Measurements from ENCODE around the gene GPC3. TPM values are rescaled to one million over a fixed set of nuclear protein-coding genes. Genes with fewer than 3 reads are reported as not detected.
"Not testable (repeated sequence)": the region's sequence is repeated elsewhere in the genome, so short reads cannot be mapped to it uniquely, and the experiment has no call there.

Gene GPC3
- total and polyA plus RNA-seq, 2 donors (not counting 3 experiments of a cell fraction or from before 2014, with no cell fraction given): not detected

DNA sequence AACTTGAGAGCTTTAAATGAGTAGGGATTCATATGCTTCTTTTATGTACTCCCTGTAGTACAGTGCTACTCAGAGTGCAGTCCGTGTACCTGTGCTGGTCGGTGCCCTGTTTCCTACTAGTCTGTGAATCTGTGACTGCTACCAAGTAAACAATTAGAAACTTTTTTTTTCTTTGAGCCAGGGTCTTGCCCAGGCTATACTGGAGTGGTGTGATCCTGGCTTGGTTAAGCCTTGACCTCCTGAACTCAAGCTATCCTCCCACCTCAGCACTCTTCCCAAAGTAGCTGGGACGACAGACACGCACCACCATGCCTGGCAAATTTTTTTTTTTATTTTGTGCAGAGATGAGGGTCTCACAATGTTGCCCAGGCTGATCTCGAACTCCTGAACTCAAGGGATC lies 6.4 kb upstream of the GPC3 start:
- dilution Hi-C loops (cut with MboI; ENCODE audit: extremely low pct_ligation_motif_present, low sequenced_read_pairs): no loop called here
- BruUV-seq (replicated peaks): no TSS peak
- no peak for FAIRE-seq
- Histone ChIP-seq H3K27ac (ENCODE audit: insufficient read depth, low read depth, low read length) (no peak overlapping the region), H3K79me2 (ENCODE audit: control insufficient read depth, insufficient read depth, low read length) (no peaks in the 10 kb centered on the region), H3K36me3 (ENCODE audit: control insufficient read depth in 2 of 2, extremely low read depth in 1 of 2, insufficient read depth in 2 of 2, low read length in 2 of 2) (no peaks in the 10 kb centered on the region), H3K9me1 (replicated peaks; ENCODE audit: control insufficient read depth, extremely low read depth, insufficient read depth, low read length) (no peaks in the 10 kb centered on the region), H2AFZ (ENCODE audit: low read depth, low read length) (no peak overlapping the region), H3K27me3 (ENCODE audit: control insufficient read depth in 2 of 2, insufficient read depth in 2 of 2, low read length in 2 of 2) (no peaks in the 10 kb centered on the region), H4K20me1 (replicated peaks; ENCODE audit: control insufficient read depth, extremely low read depth, insufficient read depth, low read length) (no peaks in the 10 kb centered on the region), H3K9ac (replicated peaks; ENCODE audit: extremely low read depth, insufficient read depth, low read length) (no peak overlapping the region), H3K4me1 (ENCODE audit: control insufficient read depth, extremely low read depth, insufficient read depth, low read length) (no peaks in the 10 kb centered on the region), H3K9me3 (replicated peaks; ENCODE audit: control insufficient read depth, insufficient read depth, low read length) (no peaks in the 10 kb centered on the region), H3K4me2 (ENCODE audit: insufficient read depth, low read length) (no peak overlapping the region), H3K4me3 (replicated peaks in 1 of 3; ENCODE audit: insufficient read depth in 1 of 3, low read depth in 1 of 3, low read length in 3 of 3) (no peak overlapping the region)
- ChIA-PET CTCF (no interaction called here), POLR2A (no interaction called here)
- TF ChIP-seq POLR2A (IDR thresholded peaks at IDR 0.05; ENCODE audit: low read depth, low read length) (no peak), MYC (IDR thresholded peaks at IDR 0.05; ENCODE audit: low read depth, low read length) (no peak), CTCF (IDR thresholded peaks at IDR 0.05; ENCODE audit: extremely low read depth in 1 of 2, insufficient read depth in 1 of 2, low read depth in 1 of 2, low read length in 2 of 2) (no peak), JUN (IDR thresholded peaks at IDR 0.05; ENCODE audit: borderline replicate concordance, insufficient read depth, insufficient read length, low read depth) (no peak), GATA2 (IDR thresholded peaks at IDR 0.05; ENCODE audit: insufficient read depth, insufficient read length, low read depth, low read length) (no peak), EZH2 (IDR thresholded peaks at IDR 0.05; ENCODE audit: borderline replicate concordance, low read depth, low read length, severe bottlenecking) (no peak), POLR2AphosphoS5 (IDR thresholded peaks at IDR 0.05; ENCODE audit: insufficient read depth, low read depth, low read length) (no peak), FOS (IDR thresholded peaks at IDR 0.05; ENCODE audit: borderline replicate concordance, insufficient read depth, low read length) (no peak)
- TF ChIP-seq, protein P1, sequence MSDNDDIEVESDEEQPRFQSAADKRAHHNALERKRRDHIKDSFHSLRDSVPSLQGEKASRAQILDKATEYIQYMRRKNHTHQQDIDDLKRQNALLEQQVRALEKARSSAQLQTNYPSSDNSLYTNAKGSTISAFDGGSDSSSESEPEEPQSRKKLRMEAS (IDR thresholded peaks at IDR 0.05; ENCODE audit: insufficient read depth, insufficient read length): no peak
- DNase-seq (ENCODE audit: low read depth, low spot score): no peak
- intact Hi-C loops (cut with micrococcal nuclease): no loop called here

DNA sequence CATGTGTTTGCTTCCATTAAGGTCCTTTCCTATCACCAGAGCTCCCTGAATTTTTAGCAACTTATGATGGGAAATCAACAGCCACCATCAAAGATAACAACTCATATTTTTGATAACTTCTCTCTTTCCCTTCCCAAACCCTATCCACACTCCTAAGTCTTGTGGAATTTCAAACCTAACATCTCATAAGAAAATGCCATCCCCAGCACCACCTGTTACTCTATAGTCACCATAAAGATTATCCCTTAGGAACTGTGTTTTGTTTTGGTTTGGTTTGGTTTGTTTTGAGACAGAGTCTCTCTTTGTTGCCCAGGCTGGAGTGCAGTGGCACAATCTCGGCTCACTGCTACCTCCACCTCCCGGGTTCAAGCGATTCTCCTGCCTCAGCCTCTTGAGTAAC lies 5.7 kb upstream of the GPC3 start:
- H3K4me3 ChIP-seq (replicated peaks in 1 of 3; ENCODE audit: insufficient read depth in 1 of 3, low read depth in 1 of 3, low read length in 3 of 3); H3K9ac ChIP-seq (replicated peaks; ENCODE audit: extremely low read depth, insufficient read depth, low read length); POLR2A ChIA-PET; H2AFZ ChIP-seq (ENCODE audit: low read depth, low read length); H3K9me1 ChIP-seq (replicated peaks; ENCODE audit: control insufficient read depth, extremely low read depth, insufficient read depth, low read length); H3K9me3 ChIP-seq (replicated peaks; ENCODE audit: control insufficient read depth, insufficient read depth, low read length); H4K20me1 ChIP-seq (replicated peaks; ENCODE audit: control insufficient read depth, extremely low read depth, insufficient read depth, low read length); H3K4me2 ChIP-seq (ENCODE audit: insufficient read depth, low read length); CTCF ChIA-PET; H3K36me3 ChIP-seq (ENCODE audit: control insufficient read depth in 2 of 2, extremely low read depth in 1 of 2, insufficient read depth in 2 of 2, low read length in 2 of 2); FAIRE-seq; intact Hi-C loops (cut with micrococcal nuclease); dilution Hi-C loops (cut with MboI; ENCODE audit: extremely low pct_ligation_motif_present, low sequenced_read_pairs); BruUV-seq (replicated peaks); H3K27ac ChIP-seq (ENCODE audit: insufficient read depth, low read depth, low read length); H3K4me1 ChIP-seq (ENCODE audit: control insufficient read depth, extremely low read depth, insufficient read depth, low read length); H3K79me2 ChIP-seq (ENCODE audit: control insufficient read depth, insufficient read depth, low read length); DNase-seq (ENCODE audit: low read depth, low spot score); H3K27me3 ChIP-seq (ENCODE audit: control insufficient read depth in 2 of 2, insufficient read depth in 2 of 2, low read length in 2 of 2): not testable (repeated sequence)
